HepG2 (cell line): ENCODE measurements around the gene THOC5. TPM values are rescaled to one million over a fixed set of nuclear protein-coding genes. Genes with fewer than 3 reads are reported as not detected.
"Not testable (repeated sequence)": the region's sequence is repeated elsewhere in the genome, so short reads cannot be mapped to it uniquely, and the experiment has no call there.

Experiments
- ATAC-seq: fragments of 200-7000 bp; cut with Tn5 transposase; 3 replicates; pipeline ENCODE4 v1.9.1; 2020; ENCODE audit warnings: mild to moderate bottlenecking, moderate library complexity
- BruUV-seq: library from RNA; stranded (reverse); fragments of 400-500 nt; replicated peaks from 2 replicates; lab custom pipeline; 2021; lab: Mats Ljungman, UMichigan
- CTCF ChIA-PET: fragments of 300-600 bp; formaldehyde crosslinking; extraction: SDS; loops from one replicate; lab custom pipeline; 2021; ENCODE audit warnings: low total read pairs, inconsistent platforms, low intra/inter-chr PET ratio; lab: Yijun Ruan, JAX
- POLR2A ChIA-PET: fragments of 350-600 bp; sonication (Branson Sonifier 250); formaldehyde crosslinking; loops from one replicate; lab custom pipeline; 2020; ENCODE audit warnings: antibody characterized with exemption, inconsistent platforms; lab: Yijun Ruan, JAX
- DNase-seq: peaks from one replicate; pipeline ENCODE4 v3.0.0-alpha.2; 2015; ENCODE audit warnings: low spot score
- FAIRE-seq: peaks from 3 replicates; lab custom pipeline; 2011; peaks lifted over from hg19 to GRCh38; lab: Jason Lieb, UNC
- H2AFZ ChIP-seq: one replicate; pipeline ENCODE4 v1.6.1; 2011; ENCODE audit warnings: low read length, inconsistent platforms
- H3K27ac ChIP-seq: fragments of 300-600 bp; 3 replicates; pipeline ENCODE4 v1.8.0; 2011; ENCODE audit warnings: mixed run types, mild to moderate bottlenecking, mixed read lengths, low read length, inconsistent platforms; ENCODE audit not compliant: insufficient read depth; ENCODE audit errors: extremely low read length
- H3K27me3 ChIP-seq, 2 experiments: fragments of 200-600 bp in 1 of 2; 2 replicates in 1 of 2; 3 replicates in 1 of 2; pipeline versions ENCODE4 v1.6.0 to v1.8.0; 2011; ENCODE audit warnings: low read length in 2 of 2, mild to moderate bottlenecking in 2 of 2, moderate library complexity in 2 of 2, inconsistent platforms in 1 of 2; ENCODE audit not compliant: insufficient read depth in 2 of 2, control insufficient read depth in 1 of 2
- H3K36me3 ChIP-seq, 2 experiments: fragments of 200-600 bp in 1 of 2; replicated peaks in 1 of 2; 2 replicates in 1 of 2; 3 replicates in 1 of 2; pipeline versions ENCODE4 v1.5.1 to v1.8.0; 2011; ENCODE audit warnings: low read length in 2 of 2, inconsistent platforms in 1 of 2; ENCODE audit not compliant: insufficient read depth in 2 of 2, control insufficient read depth in 1 of 2
- H3K4me1 ChIP-seq: 2 replicates; pipeline ENCODE4 v1.5.1; 2012; ENCODE audit warnings: low read length, inconsistent platforms; ENCODE audit not compliant: insufficient read depth
- H3K4me2 ChIP-seq: 2 replicates; pipeline ENCODE4 v1.6.0; 2011; ENCODE audit warnings: low read depth, low read length, inconsistent platforms
- H3K4me3 ChIP-seq, 3 experiments: fragments of 200-600 bp in 1 of 3; sonication (generic), shearing (Covaris generic) in 1 of 3; replicated peaks in 1 of 3; 2 replicates each; pipeline ENCODE4 v1.5.1; 2011 to 2016; ENCODE audit warnings: low read length in 3 of 3, inconsistent platforms in 2 of 3, low read depth in 2 of 3, mild to moderate bottlenecking in 2 of 3, control low read depth in 1 of 3, mixed read lengths in 1 of 3; ENCODE audit not compliant: insufficient read depth in 1 of 3
- H3K79me2 ChIP-seq: one replicate; pipeline ENCODE4 v1.6.1; 2011; ENCODE audit warnings: low read length, inconsistent platforms; ENCODE audit not compliant: insufficient read depth
- H3K9ac ChIP-seq: 2 replicates; pipeline ENCODE4 v1.6.0; 2011; ENCODE audit warnings: mild to moderate bottlenecking, low read depth, low read length, inconsistent platforms; ENCODE audit not compliant: insufficient read depth
- H3K9me3 ChIP-seq: 2 replicates; pipeline ENCODE4 v1.5.1; 2012; ENCODE audit warnings: mild to moderate bottlenecking, low read length
- H4K20me1 ChIP-seq: 2 replicates; pipeline ENCODE4 v1.6.0; 2011; ENCODE audit warnings: inconsistent platforms, mild to moderate bottlenecking, low read length, moderate library complexity; ENCODE audit not compliant: insufficient read depth
- ZNF572 ChIP-seq: sonication (generic); formaldehyde crosslinking; IDR thresholded peaks from 2 replicates; pipeline ENCODE4 v1.5.1; 2020; ENCODE audit warnings: mild to moderate bottlenecking, missing genetic modification reagents
- WGBS: methylation state at CpG from one replicate; pipeline ENCODE4 v1.1.6; 2017; ENCODE audit warnings: low lambda C conversion rate; 5-methylcytosine and 5-hydroxymethylcytosine counted together
- in situ Hi-C: cut with HindIII; loops from 2 replicates; pipeline ENCODE4 v1.10.0; 2017; ENCODE audit warnings: low pct_unique_long_range_greater_than_20kb; ENCODE audit not compliant: extremely low pct_ligation_motif_present
- intact Hi-C: fragments of 100-400 bp; cut with micrococcal nuclease; formaldehyde crosslinking; loops from one replicate; pipeline ENCODE4 v1.10.0; 2022; ENCODE audit not compliant: unreplicated experiment
- polyA plus RNA-seq, 8 experiments: library from polyadenylated mRNA; depleted of rRNA in 3 of 8; stranded (reverse) in 7 of 8; unstranded in 1 of 8; fragments of >200 nt; fragmentation: Illumina TruSeq in 4 of 8; extraction: Trizol in 4 of 8; gene quantifications; 2 replicates each; pipeline versions ENCODE4 v1.2.1 to v1.2.3, GENCODE V29; 2011 to 2016; ENCODE audit warnings: low read depth in 4 of 8, missing spikeins in 1 of 8, mixed read lengths in 1 of 8; ENCODE audit not compliant: insufficient read depth in 1 of 8
- total RNA-seq, 5 experiments: library from RNA; depleted of rRNA; stranded (reverse); fragments of >200 nt; fragmentation: Illumina TruSeq; extraction: Trizol; gene quantifications; 2 replicates each; pipeline ENCODE4 v1.2.3, GENCODE V29; 2016; ENCODE audit warnings: low read depth in 1 of 5

THOC5 gene
- total and polyA plus RNA-seq, 2 of the 13 experiments (the other 11 are each of a cell fraction or from before 2014, with no cell fraction given): 45.8 to 46.7 TPM

GRCh38 chr22:29555065-29555644 is 1.6 kb upstream of the THOC5 start:
- Histone ChIP-seq H3K4me1 (peaks cover 14% of the 10 kb centered on the region), H4K20me1 (no peaks in the 10 kb centered on the region), H3K79me2 (peaks cover 17% of the 10 kb centered on the region), H2AFZ (no peak overlapping the region), H3K4me2 (no peak overlapping the region), H3K27ac (peak overlapping the region; percentile 87), H3K27me3 (no peaks in the 10 kb centered on the region), H3K9ac (no peak overlapping the region), H3K9me3 (no peaks in the 10 kb centered on the region), H3K4me3 (no peak overlapping the region), H3K36me3 (peaks cover 20 to 53% of the 10 kb centered on the region in 2 experiments)
- 87% methylated on average over 4 of the region's 4 CpGs for WGBS
- no peak for DNase-seq
- FAIRE-seq: no peak
- BruUV-seq: TSS peak; percentile 59
- ATAC-seq: no peak
- POLR2A ChIA-PET: interaction anchor here (1.2 to 3.1 kb wide), 7 partner anchors 13 to 41 kb away, joined by 5 to 95 read pairs (median 50); partner anchors contain the start of gene NIPSNAP1
- intact Hi-C loops: no loop called here
- in situ Hi-C loops: no loop called here
- no peak for TF ChIP-seq ZNF572 (CRISPR knock-in tag)
- CTCF ChIA-PET: no interaction called here

DNA sequence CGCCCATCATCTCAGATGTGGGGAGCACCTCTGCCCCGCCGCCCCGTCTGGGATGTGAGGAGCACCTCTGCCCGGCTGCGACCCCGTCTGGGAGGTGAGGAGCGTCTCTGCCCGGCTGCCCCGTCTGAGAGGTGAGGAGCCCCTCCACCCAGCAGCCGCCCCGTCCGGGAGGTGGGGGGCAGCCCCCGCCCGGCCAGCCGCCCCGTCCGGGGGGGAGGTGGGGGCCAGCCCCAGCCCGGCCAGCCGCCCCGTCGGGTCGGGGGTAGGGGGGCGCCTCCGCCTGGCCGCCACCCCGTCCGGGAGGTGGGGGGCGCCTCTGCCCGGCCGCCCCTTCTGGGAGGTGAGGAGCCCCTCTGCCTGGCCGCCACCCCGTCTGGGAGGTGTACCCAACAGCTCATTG is 1.2 kb downstream of the THOC5 start:
- H3K36me3 ChIP-seq: peaks cover 20 to 50% of the 10 kb centered on the region in 2 experiments; a peak in 4 of 5 replicates
- POLR2A ChIA-PET: interaction anchor here (3.1 kb wide), 1 partner anchor 28 kb away, joined by 95 read pairs; the partner anchor contains the start of gene NIPSNAP1
- peaks cover 14% of the 10 kb centered on the region for H3K4me1 ChIP-seq
- CTCF ChIA-PET, H4K20me1 ChIP-seq, ATAC-seq, H3K27me3 ChIP-seq, DNase-seq, H2AFZ ChIP-seq, FAIRE-seq, H3K9me3 ChIP-seq, in situ Hi-C loops, BruUV-seq, H3K27ac ChIP-seq, H3K9ac ChIP-seq: not testable (repeated sequence)
- intact Hi-C loops: loop anchor here (2.0 kb wide), 1 partner anchor 16 kb away; no protein-coding TSS in a partner anchor
- WGBS: 94% methylated on average over 8 of the region's 33 CpGs
- peak overlapping the region; percentile 79 for H3K4me2 ChIP-seq
- H3K4me3 ChIP-seq: peak overlapping the region in 2 of 3 experiments; percentile 80 to 97; a peak in 3 of 6 replicates
- H3K79me2 ChIP-seq: peaks cover 19% of the 10 kb centered on the region
